Karpas-422 (cell line): ENCODE data around the gene STAP2. TPM values are rescaled to one million over a fixed set of nuclear protein-coding genes. Genes with fewer than 3 reads are reported as not detected.
"Not testable (repeated sequence)": the region's sequence is repeated elsewhere in the genome, so short reads cannot be mapped to it uniquely, and the experiment has no call there.

Experiments used
- DNase-seq: peaks from one replicate; pipeline ENCODE4 v3.0.0-alpha.2; 2015
- H2AFZ ChIP-seq: fragments of 200-600 bp; sonication (generic); 2 replicates; pipeline ENCODE4 v1.6.1; 2014; ENCODE audit warnings: antibody characterized with exemption, low read length, mixed read lengths
- H3K27ac ChIP-seq: fragments of 200-600 bp; sonication (generic); 2 replicates; pipeline ENCODE4 v1.5.1; 2014; ENCODE audit warnings: mild to moderate bottlenecking, low read length, moderate library complexity
- H3K27me3 ChIP-seq: fragments of 200-600 bp; sonication (generic); 2 replicates; pipeline ENCODE4 v1.6.1; 2014; ENCODE audit warnings: low read length, mixed read lengths
- H3K36me3 ChIP-seq: fragments of 200-600 bp; sonication (generic); 2 replicates; pipeline ENCODE4 v1.6.1; 2014; ENCODE audit warnings: low read length, mixed read lengths; ENCODE audit not compliant: insufficient read depth
- H3K4me1 ChIP-seq: fragments of 200-600 bp; sonication (generic); 2 replicates; pipeline ENCODE4 v1.6.1; 2014; ENCODE audit warnings: mild to moderate bottlenecking, low read length, mixed read lengths
- H3K4me2 ChIP-seq: fragments of 200-600 bp; sonication (generic); 2 replicates; pipeline ENCODE4 v1.6.1; 2014; ENCODE audit warnings: low read length, low read depth, mild to moderate bottlenecking; ENCODE audit not compliant: poor library complexity, severe bottlenecking
- H3K4me3 ChIP-seq: fragments of 200-600 bp; sonication (generic); 2 replicates; pipeline ENCODE4 v1.5.1; 2014; ENCODE audit warnings: mild to moderate bottlenecking, antibody characterized with exemption, low read length, mixed read lengths
- H3K79me2 ChIP-seq: fragments of 200-600 bp; sonication (generic); 2 replicates; pipeline ENCODE4 v1.6.1; 2014; ENCODE audit warnings: mild to moderate bottlenecking, low read length, mixed read lengths
- H3K9ac ChIP-seq: fragments of 200-600 bp; sonication (generic); 2 replicates; pipeline ENCODE4 v1.6.0; 2014; ENCODE audit warnings: low read length
- H3K9me2 ChIP-seq: fragments of 200-600 bp; sonication (generic), shearing (Covaris generic); replicated peaks from 2 replicates; pipeline ENCODE4 v1.6.0; 2014; ENCODE audit warnings: mild to moderate bottlenecking, low read length, moderate library complexity; ENCODE audit not compliant: insufficient read depth
- H3K9me3 ChIP-seq: fragments of 300-700, 200-600 bp; sonication (generic); 2 replicates; pipeline ENCODE4 v1.6.1; 2014; ENCODE audit warnings: low read length, mixed read lengths
- H4K20me1 ChIP-seq: fragments of 200-600 bp; sonication (generic); 2 replicates; pipeline ENCODE4 v1.6.1; 2014; ENCODE audit warnings: mild to moderate bottlenecking, antibody characterized with exemption, low read length, low read depth; ENCODE audit not compliant: insufficient read depth
- total RNA-seq: library from RNA; depleted of rRNA; stranded (reverse); fragments of >200 nt; shearing (Covaris generic); gene quantifications from 2 replicates; pipeline ENCODE4 v1.2.3, GENCODE V29; 2014; ENCODE audit warnings: low replicate concordance

The STAP2 gene
- total RNA-seq, 1 experiment from 2014 or later: 0.86 TPM

GRCh38 chr19:4295972-4296771 is 42.5 kb downstream of the STAP2 start:
- Histone ChIP-seq H3K36me3 (no peaks in the 10 kb centered on the region), H2AFZ (no peak overlapping the region), H3K9me3 (no peaks in the 10 kb centered on the region), H4K20me1 (no peaks in the 10 kb centered on the region), H3K4me3 (no peak overlapping the region), H3K27ac (no peak overlapping the region), H3K9me2 (no peaks in the 10 kb centered on the region), H3K4me1 (peaks cover 7% of the 10 kb centered on the region), H3K27me3 (no peaks in the 10 kb centered on the region), H3K9ac (no peak overlapping the region), H3K4me2 (no peak overlapping the region), H3K79me2 (no peaks in the 10 kb centered on the region)
- peak; percentile 76 for DNase-seq

GRCh38 chr19:4294389-4294788 is 44.2 kb downstream of the STAP2 start:
- no peak overlapping the region for H3K4me3 ChIP-seq
- H3K4me1 ChIP-seq: peaks cover 7% of the 10 kb centered on the region
- H3K27me3 ChIP-seq: no peaks in the 10 kb centered on the region
- H3K4me2 ChIP-seq: no peak overlapping the region
- no peak overlapping the region for H2AFZ ChIP-seq
- no peaks in the 10 kb centered on the region for H3K36me3 ChIP-seq
- no peak for DNase-seq
- no peak overlapping the region for H3K9ac ChIP-seq
- H3K27ac ChIP-seq: no peak overlapping the region
- H4K20me1 ChIP-seq: no peaks in the 10 kb centered on the region
- no peaks in the 10 kb centered on the region for H3K9me2 ChIP-seq
- H3K9me3 ChIP-seq: no peaks in the 10 kb centered on the region
- H3K79me2 ChIP-seq: no peaks in the 10 kb centered on the region

- Histone ChIP-seq H3K9me3 (no peaks in the 10 kb centered on the region), H2AFZ (no peak overlapping the region), H3K27ac (no peak overlapping the region), H3K27me3 (no peaks in the 10 kb centered on the region), H4K20me1 (no peaks in the 10 kb centered on the region), H3K4me1 (peaks cover 7% of the 10 kb centered on the region), H3K4me3 (no peak overlapping the region), H3K9ac (no peak overlapping the region), H3K9me2 (no peaks in the 10 kb centered on the region), H3K4me2 (no peak overlapping the region), H3K36me3 (no peaks in the 10 kb centered on the region), H3K79me2 (no peaks in the 10 kb centered on the region)
- no peak for DNase-seq
Measured at GRCh38 chr19:4292515-4292914, 46.1 kb downstream of the STAP2 start.

GRCh38 chr19:4291184-4291732 is 47.4 kb downstream of the STAP2 start:
- no peaks in the 10 kb centered on the region for H3K27me3 ChIP-seq
- no peaks in the 10 kb centered on the region for H3K9me3 ChIP-seq
- no peak overlapping the region for H2AFZ ChIP-seq
- no peaks in the 10 kb centered on the region for H3K36me3 ChIP-seq
- H3K4me3 ChIP-seq: no peak overlapping the region
- peak; percentile 35 for DNase-seq
- H3K4me1 ChIP-seq: peaks cover 1% of the 10 kb centered on the region
- H3K9me2 ChIP-seq: no peaks in the 10 kb centered on the region
- H4K20me1 ChIP-seq: no peaks in the 10 kb centered on the region
- H3K4me2 ChIP-seq: no peak overlapping the region
- no peak overlapping the region for H3K9ac ChIP-seq
- H3K79me2 ChIP-seq: no peaks in the 10 kb centered on the region
- H3K27ac ChIP-seq: no peak overlapping the region

DNA sequence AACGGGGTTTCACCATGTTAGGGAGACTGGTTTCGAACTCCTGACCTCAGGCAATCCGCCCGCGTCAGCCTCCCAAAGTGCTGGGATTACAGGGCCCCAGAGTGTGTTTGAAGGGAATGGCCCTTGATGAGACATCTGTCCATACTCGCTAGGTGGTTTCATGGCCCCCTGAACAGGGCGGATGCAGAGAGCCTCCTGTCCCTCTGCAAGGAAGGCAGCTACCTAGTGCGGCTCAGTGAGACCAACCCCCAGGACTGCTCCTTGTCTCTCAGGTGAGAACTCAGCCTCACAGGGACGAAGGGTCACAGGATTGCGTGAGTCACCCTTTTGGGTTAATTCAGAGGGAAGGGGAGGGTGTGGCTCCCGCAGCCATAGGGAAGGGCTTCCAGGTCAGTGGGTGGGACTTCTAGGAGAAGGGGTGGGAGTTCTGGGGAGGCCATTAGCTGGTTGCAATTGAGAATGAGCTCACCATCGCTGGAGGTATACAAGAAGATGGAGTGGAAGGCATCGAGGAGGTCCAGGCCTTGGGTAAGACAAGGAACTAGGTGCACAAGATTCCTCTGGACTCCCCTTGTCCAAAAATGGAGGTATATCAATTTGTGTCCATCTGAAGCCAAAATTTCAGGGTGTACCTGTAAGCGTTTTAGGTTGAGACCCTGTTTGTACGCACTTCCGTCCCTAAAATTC is 50.4 kb downstream of the STAP2 start:
- H3K4me1 ChIP-seq: no peaks in the 10 kb centered on the region
- H3K9me2 ChIP-seq: no peaks in the 10 kb centered on the region
- H3K4me2 ChIP-seq: no peak overlapping the region
- H3K27ac ChIP-seq: no peak overlapping the region
- H3K4me3 ChIP-seq: no peak overlapping the region
- DNase-seq: peak; percentile 29
- no peak overlapping the region for H2AFZ ChIP-seq
- no peaks in the 10 kb centered on the region for H3K79me2 ChIP-seq
- no peaks in the 10 kb centered on the region for H3K36me3 ChIP-seq
- no peak overlapping the region for H3K9ac ChIP-seq
- no peaks in the 10 kb centered on the region for H4K20me1 ChIP-seq
- H3K9me3 ChIP-seq: no peaks in the 10 kb centered on the region
- no peaks in the 10 kb centered on the region for H3K27me3 ChIP-seq

DNA sequence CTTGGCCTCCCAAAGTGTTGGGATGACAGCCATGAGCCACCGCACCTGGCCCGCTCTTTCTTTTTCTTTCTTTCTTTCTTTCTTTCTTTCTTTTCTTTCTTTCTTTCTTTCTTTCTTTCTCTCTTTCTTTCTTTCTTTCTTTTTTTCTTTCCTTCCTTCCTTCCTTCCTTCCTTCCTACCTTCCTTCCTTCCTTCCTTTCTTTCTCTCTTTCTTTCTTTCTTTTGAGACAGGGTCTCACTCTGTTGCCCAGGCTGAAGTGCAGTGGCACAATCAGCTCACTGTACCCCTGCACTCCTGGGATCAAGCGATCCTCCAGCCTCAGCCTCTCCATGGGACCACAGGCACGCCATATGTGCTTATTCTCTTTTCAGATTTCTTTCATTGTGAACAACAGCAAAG is 52.5 kb downstream of the STAP2 start:
- not testable (repeated sequence) for H3K9me2 ChIP-seq, H3K9ac ChIP-seq, H3K4me3 ChIP-seq, H3K4me1 ChIP-seq, H3K36me3 ChIP-seq, H3K27ac ChIP-seq, H4K20me1 ChIP-seq, H2AFZ ChIP-seq, H3K4me2 ChIP-seq, H3K27me3 ChIP-seq, H3K79me2 ChIP-seq, H3K9me3 ChIP-seq
- peak; percentile 29 for DNase-seq

GRCh38 chr19:4284974-4285373 is 53.7 kb downstream of the STAP2 start:
- H3K4me3 ChIP-seq: no peak overlapping the region
- no peak for DNase-seq
- no peaks in the 10 kb centered on the region for H3K9me3 ChIP-seq
- H3K9me2 ChIP-seq: no peaks in the 10 kb centered on the region
- H3K4me2 ChIP-seq: no peak overlapping the region
- H3K36me3 ChIP-seq: no peaks in the 10 kb centered on the region
- H3K27me3 ChIP-seq: no peaks in the 10 kb centered on the region
- no peak overlapping the region for H3K9ac ChIP-seq
- H3K27ac ChIP-seq: no peak overlapping the region
- no peak overlapping the region for H2AFZ ChIP-seq
- no peaks in the 10 kb centered on the region for H3K4me1 ChIP-seq
- no peaks in the 10 kb centered on the region for H3K79me2 ChIP-seq
- no peaks in the 10 kb centered on the region for H4K20me1 ChIP-seq

GRCh38 chr19:4284176-4284958 is 54.3 kb downstream of the STAP2 start:
- H3K9ac ChIP-seq: no peak overlapping the region
- no peak overlapping the region for H3K27ac ChIP-seq
- no peak overlapping the region for H3K4me3 ChIP-seq
- H3K4me1 ChIP-seq: no peaks in the 10 kb centered on the region
- no peaks in the 10 kb centered on the region for H3K9me2 ChIP-seq
- H3K36me3 ChIP-seq: no peaks in the 10 kb centered on the region
- no peaks in the 10 kb centered on the region for H3K27me3 ChIP-seq
- H4K20me1 ChIP-seq: no peaks in the 10 kb centered on the region
- peak; percentile 81 for DNase-seq
- H2AFZ ChIP-seq: no peak overlapping the region
- H3K9me3 ChIP-seq: no peaks in the 10 kb centered on the region
- no peak overlapping the region for H3K4me2 ChIP-seq
- H3K79me2 ChIP-seq: no peaks in the 10 kb centered on the region
